T-cell (primary cell): ENCODE results near the gene RAPGEF1. TPM values are rescaled to one million over a fixed set of nuclear protein-coding genes. Genes with fewer than 3 reads are reported as not detected.

Experiments
- ATAC-seq, 4 experiments: fragments of 200-7000 bp in 3 of 4; fragments of 150-1000 bp in 1 of 4; cut with Tn5 transposase; replicated peaks in 1 of 4; 1 replicate in 3 of 4; 2 replicates in 1 of 4; pipeline ENCODE4 v1.10.0; 2021; ENCODE audit warnings: moderate library complexity in 3 of 4, mild to moderate bottlenecking in 2 of 4, moderate number of reproducible peaks in 1 of 4
- CTCF ChIA-PET, 2 donors: fragments of 300-600 bp; sonication (Branson Sonifier 250); formaldehyde crosslinking; loops; one replicate each; lab custom pipeline; 2022; ENCODE audit warnings: antibody characterized with exemption in 2 of 2; lab: Charles Lee
- POLR2A ChIA-PET, 2 donors: fragments of 300-600 bp; sonication (Branson Sonifier 250); formaldehyde crosslinking; loops; one replicate each; lab custom pipeline; 2022; ENCODE audit warnings: antibody characterized with exemption in 2 of 2; lab: Charles Lee
- DNase-seq, 35 experiments: peaks; one replicate each; pipeline versions ENCODE4 v3.0.0 to v3.0.0-alpha.2; 2013 to 2023
- H3K27ac ChIP-seq: one replicate; pipeline ENCODE4 v1.5.1; 2013; ENCODE audit warnings: low read length
- H3K27me3 ChIP-seq, 2 experiments: replicated peaks in 1 of 2; 1 replicate in 1 of 2; 2 replicates in 1 of 2; pipeline versions ENCODE4 v1.6.1 to v1.7.0; 2013; ENCODE audit warnings: low read length in 1 of 2, mixed read lengths in 1 of 2; ENCODE audit not compliant: control insufficient read depth in 2 of 2, insufficient read depth in 2 of 2; ENCODE audit errors: extremely low read depth in 1 of 2
- H3K36me3 ChIP-seq, 2 donors: 1 replicate in 1 of 2; 2 replicates in 1 of 2; pipeline versions ENCODE4 v1.6.1 to v1.7.0; 2013; ENCODE audit warnings: low read length in 1 of 2; ENCODE audit not compliant: control insufficient read depth in 2 of 2, insufficient read depth in 1 of 2; ENCODE audit errors: extremely low read depth in 1 of 2
- H3K4me1 ChIP-seq, 2 experiments: 1 replicate in 1 of 2; 2 replicates in 1 of 2; pipeline versions ENCODE4 v1.6.1 to v1.7.0; 2013; ENCODE audit warnings: low read length in 2 of 2, mixed read lengths in 1 of 2; ENCODE audit not compliant: insufficient read depth in 2 of 2, control insufficient read depth in 1 of 2; ENCODE audit errors: extremely low read depth in 1 of 2
- H3K4me3 ChIP-seq, 2 donors: 1 replicate in 1 of 2; 2 replicates in 1 of 2; pipeline versions ENCODE4 v1.5.1 to v1.7.0; 2013; ENCODE audit warnings: mild to moderate bottlenecking in 2 of 2, low read length in 1 of 2, moderate library complexity in 1 of 2; ENCODE audit not compliant: control insufficient read depth in 1 of 2; ENCODE audit errors: extremely low read depth in 1 of 2
- H3K9me3 ChIP-seq: 2 replicates; pipeline ENCODE4 v1.7.0; 2013
- H3K27ac Mint-ChIP-seq, 2 donors: one replicate each; pipeline ENCODE4 v1.8.0; 2020 to 2021; ENCODE audit warnings: mild to moderate bottlenecking in 2 of 2, mixed read lengths in 2 of 2
- H3K27me3 Mint-ChIP-seq, 2 donors: one replicate each; pipeline ENCODE4 v1.8.0; 2021 to 2022; ENCODE audit warnings: mixed read lengths in 2 of 2
- H3K36me3 Mint-ChIP-seq: one replicate; pipeline ENCODE4 v1.8.0; 2021; ENCODE audit warnings: mixed read lengths
- H3K4me1 Mint-ChIP-seq, 3 donors: one replicate each; pipeline ENCODE4 v1.8.0; 2020 to 2022; ENCODE audit warnings: mixed read lengths in 3 of 3, mild to moderate bottlenecking in 1 of 3
- H3K4me3 Mint-ChIP-seq, 3 donors: one replicate each; pipeline ENCODE4 v1.8.0; 2020 to 2022; ENCODE audit warnings: mild to moderate bottlenecking in 3 of 3, mixed read lengths in 3 of 3, moderate library complexity in 3 of 3
- H3K9me3 Mint-ChIP-seq, 3 donors: one replicate each; pipeline ENCODE4 v1.8.0; 2020 to 2022; ENCODE audit warnings: mixed read lengths in 3 of 3
- WGBS: methylation state at CpG from one replicate; pipeline ENCODE4 v1.1.5; 2013; ENCODE audit warnings: missing lambda C conversion rate; ENCODE audit not compliant: insufficient coverage; 5-methylcytosine and 5-hydroxymethylcytosine counted together
- total RNA-seq, 35 experiments: library from RNA in 6 of 35; stranded (reverse) in 6 of 35; fragments of 120-200 nt in 1 of 35; gene quantifications; one replicate each; pipeline versions ENCODE4 v1.2.1 to v1.2.4 and lab custom pipeline; 2013 to 2026

The RAPGEF1 gene
- total RNA-seq, 5 donors from 2014 or later (not counting 1 experiment from before 2014, with no cell fraction given), result 97.9 to 167 (median 139) TPM

DNA sequence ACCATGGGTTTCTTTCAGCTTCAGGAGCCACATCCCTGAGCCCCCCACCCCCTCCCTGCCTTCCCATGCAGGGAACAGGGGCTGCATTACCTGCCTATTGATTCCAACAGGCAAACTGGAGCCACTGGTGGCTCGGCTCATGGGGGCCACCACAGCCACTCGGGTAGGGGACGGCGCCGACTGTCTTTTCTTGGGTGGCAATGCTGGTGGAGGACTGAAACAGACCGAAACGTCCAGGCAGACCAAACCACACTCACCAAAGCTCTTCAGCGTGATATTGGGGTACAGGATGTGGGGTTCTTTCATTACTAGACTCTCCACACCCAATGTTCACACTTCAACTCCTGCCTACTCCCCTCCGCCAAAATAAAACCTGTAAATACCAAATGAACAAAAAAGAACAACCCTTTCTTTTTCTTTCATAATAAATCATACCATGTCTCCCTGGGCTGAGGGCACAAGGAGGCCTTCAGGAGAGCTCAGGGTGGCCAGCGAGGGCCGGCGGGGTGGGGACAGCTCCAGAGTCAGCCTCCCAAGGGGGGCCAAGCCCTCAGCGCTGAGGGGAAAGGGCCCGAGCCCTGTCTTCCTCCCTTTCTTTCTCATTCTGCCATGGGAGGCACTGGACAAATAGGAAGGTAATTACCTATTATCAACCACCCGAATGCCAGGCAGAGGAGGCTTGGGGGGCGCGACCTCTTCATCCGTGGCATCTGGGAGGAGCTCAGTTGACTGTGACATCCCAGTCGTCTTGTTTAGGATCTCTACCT lies 111.2 kb downstream of the RAPGEF1 start:
- Mint-ChIP-seq H3K9me3 (no peaks in the 10 kb centered on the region), H3K27ac (peak overlapping the region; percentile 88), H3K27me3 (no peaks in the 10 kb centered on the region), H3K36me3 (peaks cover 63% of the 10 kb centered on the region), H3K4me3 (peak overlapping the region in 1 of 3 donors; percentile 13), H3K4me1 (peaks cover 12 to 53% (median 49%) of the 10 kb centered on the region in 3 donors)
- POLR2A ChIA-PET, result interaction anchor here in 1 of 2 donors (0.5 to 2.4 kb wide), 4 partner anchors 50 to 109 kb away, joined by 3 to 9 read pairs (median 6); no protein-coding TSS in a partner anchor
- Histone ChIP-seq H3K4me1 (peaks cover 2 to 65% of the 10 kb centered on the region in 2 experiments), H3K4me3 (peak overlapping the region in 1 of 2 donors; percentile 16), H3K36me3 (peaks cover 20 to 73% of the 10 kb centered on the region in 2 donors), H3K9me3 (no peaks in the 10 kb centered on the region), H3K27me3 (no peaks in the 10 kb centered on the region), H3K27ac (peak overlapping the region; percentile 92)
- ATAC-seq (peak in 2 of 4 experiments; percentile 29 to 32), DNase-seq (peak in 21 of 35 experiments; percentile 13 to 71 (median 33))
- CTCF ChIA-PET, result interaction anchor here in 1 of 2 donors (1.0 to 1.8 kb wide), 4 partner anchors 18 to 103 kb away, joined by 3 to 5 read pairs (median 4); no protein-coding TSS in a partner anchor
- WGBS, result 87% methylated on average over 6 of the region's 19 CpGs

DNA sequence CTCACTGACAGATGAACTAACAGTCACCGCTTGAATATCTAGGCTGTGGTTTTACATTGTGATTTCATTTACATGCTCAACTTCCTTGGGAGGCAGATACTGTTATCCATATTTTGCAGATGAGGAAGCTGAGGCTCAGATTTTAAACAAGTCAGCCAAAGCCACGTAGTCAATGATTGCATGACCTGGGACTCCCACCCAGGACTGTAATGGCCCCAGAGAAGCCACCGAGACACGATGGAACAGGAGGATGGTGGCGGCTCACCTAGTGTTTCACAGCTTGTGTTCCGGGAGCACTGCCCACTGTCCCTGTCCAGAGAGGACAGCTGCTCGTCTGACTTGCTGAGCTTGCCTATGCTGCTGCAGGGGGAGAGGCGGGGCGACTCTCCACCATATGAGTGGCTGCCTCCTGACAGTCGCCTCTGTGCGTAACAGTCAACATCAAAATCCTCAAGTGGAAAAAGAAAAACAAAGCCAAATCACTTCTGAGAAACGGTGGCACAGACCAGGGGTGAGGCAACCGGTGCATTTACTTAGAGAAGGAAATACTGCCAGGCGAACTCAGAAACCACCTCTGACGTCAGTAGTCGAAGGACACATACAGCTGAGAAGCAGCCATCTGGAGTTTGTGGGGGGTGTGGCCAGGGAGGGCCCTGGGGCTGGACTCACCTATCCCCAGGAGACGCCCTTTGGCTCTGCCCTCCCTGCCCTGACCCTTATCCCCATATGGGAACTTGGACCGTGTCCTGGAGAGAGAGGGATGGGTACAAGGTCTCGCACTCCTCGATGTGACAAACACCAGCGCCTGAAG lies 112.0 kb downstream of the RAPGEF1 start:
- ATAC-seq (peak; percentile 63 to 87 (median 82)), DNase-seq (peak; percentile 14 to 91 (median 72))
- H3K4me3 Mint-ChIP-seq, result peak overlapping the region; percentile 23 to 42 (median 31)
- peaks cover 12 to 48% (median 46%) of the 10 kb centered on the region in 3 donors for H3K4me1 Mint-ChIP-seq
- POLR2A ChIA-PET, result interaction anchor here (0.5 to 2.4 kb wide), 9 partner anchors 11 to 116 kb away, joined by 3 to 9 read pairs (median 4); no protein-coding TSS in a partner anchor
- no peaks in the 10 kb centered on the region for H3K27me3 Mint-ChIP-seq
- no peaks in the 10 kb centered on the region for H3K9me3 Mint-ChIP-seq
- Histone ChIP-seq H3K27ac (peak overlapping the region; percentile 92), H3K4me3 (peak overlapping the region in 1 of 2 donors; percentile 16), H3K36me3 (peaks cover 20 to 73% of the 10 kb centered on the region in 2 donors), H3K27me3 (no peaks in the 10 kb centered on the region), H3K9me3 (no peaks in the 10 kb centered on the region), H3K4me1 (peaks cover 2 to 65% of the 10 kb centered on the region in 2 experiments)
- CTCF ChIA-PET, result interaction anchor here in 1 of 2 donors (0.6 to 1.8 kb wide), 7 partner anchors 17 to 436 kb away, joined by 3 to 5 read pairs (median 3); no protein-coding TSS in a partner anchor
- 63% methylated on average over 7 of the region's 21 CpGs for WGBS
- peaks cover 63% of the 10 kb centered on the region for H3K36me3 Mint-ChIP-seq
- peak overlapping the region; percentile 88 for H3K27ac Mint-ChIP-seq

DNA sequence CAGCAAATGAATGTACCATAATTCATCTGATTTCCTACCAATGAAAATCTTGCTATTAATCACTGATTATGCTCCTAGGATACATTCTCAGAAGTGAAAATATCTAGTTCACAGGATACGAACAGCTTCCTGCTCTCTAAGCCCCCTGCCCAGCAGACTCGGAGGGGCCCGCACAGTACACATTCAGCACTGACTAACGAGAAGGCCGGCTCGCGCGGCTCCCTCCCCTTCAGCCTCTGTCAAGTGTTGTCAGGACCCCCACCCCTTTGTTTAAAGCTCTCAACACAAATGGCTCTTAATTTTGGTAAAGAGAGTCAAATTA lies 112.6 kb downstream of the RAPGEF1 start:
- Mint-ChIP-seq H3K4me3 (peak overlapping the region; percentile 23 to 42 (median 31)), H3K4me1 (peaks cover 12 to 47% (median 45%) of the 10 kb centered on the region in 3 donors), H3K36me3 (peaks cover 62% of the 10 kb centered on the region), H3K9me3 (no peaks in the 10 kb centered on the region), H3K27ac (peak overlapping the region; percentile 88), H3K27me3 (no peaks in the 10 kb centered on the region)
- 28% methylated on average over 2 of the region's 8 CpGs for WGBS
- ChIA-PET CTCF (interaction anchor here in 1 of 2 donors (0.6 to 1.8 kb wide), 5 partner anchors 16 to 435 kb away, joined by 3 to 5 read pairs (median 3); no protein-coding TSS in a partner anchor), POLR2A (interaction anchor here (0.5 to 2.4 kb wide), 6 partner anchors 11 to 117 kb away, joined by 3 to 9 read pairs (median 4); no protein-coding TSS in a partner anchor)
- DNase-seq (no peak), ATAC-seq (no peak)
- H3K27ac ChIP-seq, result peak overlapping the region; percentile 92
- peak overlapping the region in 1 of 2 donors; percentile 16 for H3K4me3 ChIP-seq
- no peaks in the 10 kb centered on the region for H3K9me3 ChIP-seq
- H3K27me3 ChIP-seq, result no peaks in the 10 kb centered on the region
- peaks cover 2 to 65% of the 10 kb centered on the region in 2 experiments for H3K4me1 ChIP-seq
- H3K36me3 ChIP-seq, result peaks cover 20 to 74% of the 10 kb centered on the region in 2 donors

DNA sequence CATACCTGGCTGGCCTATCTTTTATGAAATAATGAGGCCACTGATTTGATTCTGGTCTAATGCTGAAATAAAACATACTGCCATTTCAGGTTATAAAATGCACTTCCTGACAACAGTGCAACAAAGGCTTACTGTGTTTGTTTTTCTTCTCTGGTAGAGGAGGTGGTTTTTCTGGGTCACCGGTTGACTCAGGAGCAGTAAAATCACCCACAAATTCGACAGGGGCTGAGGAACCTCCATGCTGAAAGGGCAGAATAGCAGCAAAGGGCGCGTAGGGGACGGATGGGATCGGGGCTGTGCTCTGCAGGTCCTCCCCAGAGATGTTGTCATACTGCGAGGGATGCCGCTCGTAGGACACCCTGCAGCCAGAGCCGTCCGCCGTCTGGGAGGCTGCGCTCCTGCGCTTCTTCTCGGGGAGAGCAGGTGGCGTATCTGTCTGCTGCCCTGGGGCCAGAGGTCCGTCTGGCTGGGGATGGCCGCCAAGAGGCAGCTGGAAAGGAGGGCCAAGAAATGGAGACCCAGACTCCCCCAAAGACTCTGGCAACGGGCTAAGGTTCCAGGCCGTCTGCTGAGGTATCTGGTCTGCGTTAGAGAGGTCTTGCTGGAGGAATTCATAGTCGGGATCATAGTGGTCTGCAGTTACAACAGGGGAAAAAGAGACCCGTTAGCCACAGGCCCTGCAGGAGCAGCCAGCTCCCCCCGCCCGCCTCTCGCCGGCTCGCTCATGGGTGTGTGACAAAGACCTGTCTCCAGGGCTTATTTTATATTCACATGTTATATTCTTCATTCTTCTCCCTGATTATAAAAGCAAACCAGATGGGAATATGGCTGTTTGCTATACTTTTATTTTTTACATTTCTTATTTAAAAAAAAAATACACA lies 113.8 kb downstream of the RAPGEF1 start:
- H3K36me3 Mint-ChIP-seq, result peaks cover 66% of the 10 kb centered on the region
- H3K36me3 ChIP-seq, result peaks cover 20 to 78% of the 10 kb centered on the region in 2 donors
- peak overlapping the region in 1 of 3 donors; percentile 17 for H3K4me3 Mint-ChIP-seq
- ChIA-PET POLR2A (no interaction called here), CTCF (no interaction called here)
- H3K27ac Mint-ChIP-seq, result peak overlapping the region; percentile 79 to 83
- no peak for ATAC-seq
- no peaks in the 10 kb centered on the region for H3K27me3 Mint-ChIP-seq
- no peaks in the 10 kb centered on the region for H3K9me3 ChIP-seq
- H3K4me1 Mint-ChIP-seq, result peaks cover 17 to 53% (median 47%) of the 10 kb centered on the region in 3 donors
- 91% methylated on average over 16 of the region's 28 CpGs for WGBS
- DNase-seq, result peak in 5 of 35 experiments; percentile 19 to 38 (median 26)
- peak overlapping the region; percentile 92 for H3K27ac ChIP-seq
- H3K27me3 ChIP-seq, result no peaks in the 10 kb centered on the region
- no peaks in the 10 kb centered on the region for H3K9me3 Mint-ChIP-seq
- H3K4me1 ChIP-seq, result peaks cover 2 to 73% of the 10 kb centered on the region in 2 experiments
- H3K4me3 ChIP-seq, result no peak overlapping the region

DNA sequence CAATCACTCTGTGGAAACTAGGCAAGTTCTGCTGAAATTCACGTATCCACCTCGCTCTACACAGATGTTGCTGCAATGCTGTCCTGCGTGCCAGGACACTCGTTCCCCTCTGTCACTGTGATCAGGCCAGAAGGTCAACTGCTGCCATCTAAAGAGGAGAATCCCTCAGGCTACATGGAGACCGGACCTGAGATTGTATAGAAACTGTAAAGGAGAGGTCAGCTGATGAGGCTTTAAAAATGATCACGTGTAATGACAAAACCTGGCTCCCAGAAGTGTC lies 114.4 kb downstream of the RAPGEF1 start:
- Histone ChIP-seq H3K4me3 (no peak overlapping the region), H3K27me3 (no peaks in the 10 kb centered on the region), H3K27ac (peak overlapping the region; percentile 92), H3K4me1 (peaks cover 2 to 76% of the 10 kb centered on the region in 2 experiments), H3K36me3 (peaks cover 24 to 82% of the 10 kb centered on the region in 2 donors), H3K9me3 (no peaks in the 10 kb centered on the region)
- Mint-ChIP-seq H3K9me3 (no peaks in the 10 kb centered on the region), H3K27ac (peak overlapping the region; percentile 79 to 83), H3K36me3 (peaks cover 63% of the 10 kb centered on the region), H3K4me3 (no peak overlapping the region), H3K4me1 (peaks cover 17 to 49% (median 43%) of the 10 kb centered on the region in 3 donors), H3K27me3 (no peaks in the 10 kb centered on the region)
- ChIA-PET POLR2A (no interaction called here), CTCF (no interaction called here)
- DNase-seq (no peak), ATAC-seq (no peak)
- WGBS, result 89% methylated on average over 5 of the region's 6 CpGs
